GM12801 (cell line): ENCODE results near the gene MARCHF6.

Experiments
- CTCF ChIP-seq: IDR thresholded peaks from one replicate; pipeline ENCODE4 v1.5.1; 2011; ENCODE audit warnings: control low read depth; ENCODE audit not compliant: insufficient read length; ENCODE audit errors: extremely low read depth

The MARCHF6 gene

GRCh38 chr5:10320793-10321192, 32.7 kb upstream of the MARCHF6 start:
- no peak for TF ChIP-seq CTCF

- TF ChIP-seq CTCF = no peak
These were observed 31.6 kb upstream of the MARCHF6 start for GRCh38 chr5:10321882-10322281.

GRCh38 chr5:10323588-10324488, 29.7 kb upstream of the MARCHF6 start:
- TF ChIP-seq CTCF = no peak

GRCh38 chr5:10324518-10325370, 28.8 kb upstream of the MARCHF6 start:
- TF ChIP-seq CTCF = no peak

GRCh38 chr5:10328323-10328722, 25.2 kb upstream of the MARCHF6 start:
- no peak for TF ChIP-seq CTCF

- TF ChIP-seq CTCF = no peak
These were observed 24.1 kb upstream of the MARCHF6 start for GRCh38 chr5:10329446-10329819.

- no peak for TF ChIP-seq CTCF
These were observed 23.5 kb upstream of the MARCHF6 start for GRCh38 chr5:10329820-10330481.
